Endodermal cell (in vitro differentiated cells): ENCODE results near the gene MFAP5. TPM values are rescaled to one million over a fixed set of nuclear protein-coding genes. Genes with fewer than 3 reads are reported as not detected.

Experiments
- DNase-seq: peaks from one replicate; pipeline ENCODE4 v3.0.0-alpha.2; 2017
- H3K27ac ChIP-seq: 2 replicates; pipeline ENCODE4 v1.5.1; 2013; ENCODE audit warnings: mild to moderate bottlenecking, low read depth, low read length, moderate library complexity
- H3K27me3 ChIP-seq: 2 replicates; pipeline ENCODE4 v1.6.1; 2013; ENCODE audit warnings: mild to moderate bottlenecking, low read length, moderate library complexity; ENCODE audit not compliant: insufficient read depth, control insufficient read depth, poor library complexity, severe bottlenecking
- H3K36me3 ChIP-seq: 2 replicates; pipeline ENCODE4 v1.7.0; 2013; ENCODE audit warnings: mild to moderate bottlenecking, low read length, moderate library complexity; ENCODE audit not compliant: control insufficient read depth, insufficient read depth
- H3K4me1 ChIP-seq: one replicate; pipeline ENCODE4 v1.7.0; 2013; ENCODE audit warnings: low read length; ENCODE audit not compliant: control insufficient read depth, insufficient read depth
- H3K4me3 ChIP-seq: 2 replicates; pipeline ENCODE4 v1.5.1; 2013; ENCODE audit warnings: mild to moderate bottlenecking, low read length, moderate library complexity
- H3K9ac ChIP-seq: 2 replicates; pipeline ENCODE4 v1.6.1; 2013; ENCODE audit warnings: mild to moderate bottlenecking, low read length, moderate library complexity; ENCODE audit not compliant: poor library complexity, severe bottlenecking; ENCODE audit errors: extremely low read depth
- H3K9me3 ChIP-seq: 2 replicates; pipeline ENCODE4 v1.6.1; 2013; ENCODE audit warnings: mild to moderate bottlenecking, low read length, moderate library complexity; ENCODE audit not compliant: control insufficient read depth
- H3K27ac Mint-ChIP-seq: 2 replicates; pipeline ENCODE4 v1.8.0; 2020; ENCODE audit warnings: mixed read lengths
- H3K27me3 Mint-ChIP-seq: 2 replicates; pipeline ENCODE4 v1.8.0; 2021; ENCODE audit warnings: mild to moderate bottlenecking, mixed read lengths; ENCODE audit not compliant: insufficient read depth
- H3K36me3 Mint-ChIP-seq: 2 replicates; pipeline ENCODE4 v1.8.0; 2020; ENCODE audit warnings: low read depth, mixed read lengths
- H3K4me1 Mint-ChIP-seq: 2 replicates; pipeline ENCODE4 v1.8.0; 2020; ENCODE audit warnings: mixed read lengths
- H3K4me3 Mint-ChIP-seq: 2 replicates; pipeline ENCODE4 v1.8.0; 2020; ENCODE audit warnings: mild to moderate bottlenecking, moderate library complexity, mixed read lengths
- H3K9me3 Mint-ChIP-seq: 2 replicates; pipeline ENCODE4 v1.8.0; 2020; ENCODE audit warnings: mild to moderate bottlenecking, mixed read lengths
- WGBS, 2 experiments: methylation state at CpG; one replicate each; pipeline versions ENCODE4 v1.1.5 to v1.1.7; 2013; ENCODE audit warnings: missing lambda C conversion rate in 2 of 2, mixed read lengths in 1 of 2; ENCODE audit not compliant: insufficient coverage in 1 of 2, insufficient read length in 1 of 2; 5-methylcytosine and 5-hydroxymethylcytosine counted together
- total RNA-seq, 2 donors: library from RNA; stranded (reverse); fragmentation: NEBNext Ultra II Directional in 1 of 2; extraction: Animal tissue kit (Norgen Biotek cat#: 25700) in 1 of 2; gene quantifications; 2 replicates in 1 of 2; 3 replicates in 1 of 2; pipeline ENCODE4 v1.2.1, GENCODE V29; 2021
- TF ChIP-seq, protein P1 (sequence below): fragments of 200-600 bp; sonication (generic); conservative IDR thresholded peaks from 2 replicates; pipeline ENCODE4 v1.5.0; 2021; ENCODE audit warnings: antibody characterized with exemption, mild to moderate bottlenecking

MFAP5 gene
- total RNA-seq, 2 donors from 2014 or later: 0.44 TPM; not detected in 1

DNA sequence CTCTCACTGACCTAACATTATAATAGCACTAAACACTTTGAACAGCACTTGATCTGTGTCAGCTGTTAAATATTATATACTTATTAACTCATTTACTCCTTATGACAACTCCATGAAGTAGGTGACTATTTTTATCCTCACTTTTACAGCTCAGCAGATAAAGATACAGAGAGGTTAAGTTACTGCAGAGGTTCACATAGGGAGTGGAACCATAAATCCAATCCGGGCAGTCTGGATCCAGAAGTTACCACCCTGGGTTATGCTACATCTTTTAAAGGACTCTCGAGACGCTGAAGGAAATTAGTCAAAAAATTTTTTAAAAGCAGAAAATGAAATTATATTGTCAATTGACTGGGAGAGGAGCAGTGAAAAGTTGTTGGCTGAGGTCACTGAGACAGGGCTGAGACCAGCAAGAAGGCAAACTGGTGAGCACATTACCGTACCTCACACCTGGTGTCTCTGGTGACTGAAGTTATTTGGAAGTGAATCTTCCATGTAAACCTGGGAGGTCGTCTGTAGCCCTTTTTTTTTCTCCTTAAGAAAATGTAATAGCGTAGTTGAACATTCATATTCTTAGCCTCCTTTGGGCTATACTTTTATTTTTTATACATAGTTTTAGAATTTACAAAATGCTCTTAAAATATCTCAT lies 33.9 kb upstream of the MFAP5 start:
- peaks cover 2% of the 10 kb centered on the region for H3K4me1 ChIP-seq
- H3K4me3 Mint-ChIP-seq: peak overlapping the region; percentile 88
- TF ChIP-seq, protein P1, sequence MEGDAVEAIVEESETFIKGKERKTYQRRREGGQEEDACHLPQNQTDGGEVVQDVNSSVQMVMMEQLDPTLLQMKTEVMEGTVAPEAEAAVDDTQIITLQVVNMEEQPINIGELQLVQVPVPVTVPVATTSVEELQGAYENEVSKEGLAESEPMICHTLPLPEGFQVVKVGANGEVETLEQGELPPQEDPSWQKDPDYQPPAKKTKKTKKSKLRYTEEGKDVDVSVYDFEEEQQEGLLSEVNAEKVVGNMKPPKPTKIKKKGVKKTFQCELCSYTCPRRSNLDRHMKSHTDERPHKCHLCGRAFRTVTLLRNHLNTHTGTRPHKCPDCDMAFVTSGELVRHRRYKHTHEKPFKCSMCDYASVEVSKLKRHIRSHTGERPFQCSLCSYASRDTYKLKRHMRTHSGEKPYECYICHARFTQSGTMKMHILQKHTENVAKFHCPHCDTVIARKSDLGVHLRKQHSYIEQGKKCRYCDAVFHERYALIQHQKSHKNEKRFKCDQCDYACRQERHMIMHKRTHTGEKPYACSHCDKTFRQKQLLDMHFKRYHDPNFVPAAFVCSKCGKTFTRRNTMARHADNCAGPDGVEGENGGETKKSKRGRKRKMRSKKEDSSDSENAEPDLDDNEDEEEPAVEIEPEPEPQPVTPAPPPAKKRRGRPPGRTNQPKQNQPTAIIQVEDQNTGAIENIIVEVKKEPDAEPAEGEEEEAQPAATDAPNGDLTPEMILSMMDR: no peak
- no peaks in the 10 kb centered on the region for H3K9me3 ChIP-seq
- H3K27ac Mint-ChIP-seq: peak overlapping the region; percentile 96
- H3K36me3 Mint-ChIP-seq: peaks cover 13% of the 10 kb centered on the region
- peaks cover 15% of the 10 kb centered on the region for H3K36me3 ChIP-seq
- WGBS, 2 experiments: 42 to 48% methylated on average over 2 to 5 of the region's 6 CpGs
- no peak for DNase-seq
- no peaks in the 10 kb centered on the region for H3K9me3 Mint-ChIP-seq
- H3K27ac ChIP-seq: no peak overlapping the region
- H3K4me1 Mint-ChIP-seq: peaks cover 49% of the 10 kb centered on the region
- no peaks in the 10 kb centered on the region for H3K27me3 ChIP-seq
- H3K27me3 Mint-ChIP-seq: no peaks in the 10 kb centered on the region
- peak overlapping the region; percentile 92 for H3K4me3 ChIP-seq
- peak overlapping the region; percentile 94 for H3K9ac ChIP-seq

DNA sequence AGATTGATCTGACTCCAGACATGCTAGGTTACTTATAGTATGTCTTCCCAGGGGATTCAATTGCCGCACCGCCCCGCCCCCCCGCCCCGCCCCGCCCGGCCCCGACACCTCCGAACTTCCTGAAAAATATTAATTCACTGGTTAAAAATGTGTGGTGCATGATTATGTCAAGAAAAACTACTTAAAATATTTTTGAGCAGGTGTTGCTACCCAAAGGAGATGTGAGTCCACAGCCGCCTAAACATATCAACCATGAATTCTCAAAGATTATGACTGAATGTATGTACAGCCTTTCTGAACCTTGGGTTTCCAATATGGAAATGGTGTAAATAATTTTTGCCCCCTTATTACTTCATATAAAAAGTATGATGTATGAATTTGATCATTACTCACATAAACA lies 32.5 kb upstream of the MFAP5 start:
- no peaks in the 10 kb centered on the region for H3K36me3 Mint-ChIP-seq
- TF ChIP-seq, protein P1: no peak
- H3K27ac ChIP-seq: no peak overlapping the region
- WGBS, 2 experiments: 97% methylated on average over 5 of the region's 10 CpGs; no CpG with 5 or more reads in 1 of the 2 experiments
- H3K36me3 ChIP-seq: peaks cover 2% of the 10 kb centered on the region
- no peak overlapping the region for H3K9ac ChIP-seq
- no peak overlapping the region for H3K4me3 Mint-ChIP-seq
- H3K27me3 Mint-ChIP-seq: no peaks in the 10 kb centered on the region
- H3K4me3 ChIP-seq: no peak overlapping the region
- peaks cover 42% of the 10 kb centered on the region for H3K4me1 Mint-ChIP-seq
- H3K27me3 ChIP-seq: no peaks in the 10 kb centered on the region
- DNase-seq: no peak
- H3K9me3 ChIP-seq: no peaks in the 10 kb centered on the region
- H3K9me3 Mint-ChIP-seq: no peaks in the 10 kb centered on the region
- no peak overlapping the region for H3K27ac Mint-ChIP-seq
- H3K4me1 ChIP-seq: peaks cover 2% of the 10 kb centered on the region

- peak overlapping the region; percentile 89 for H3K27ac Mint-ChIP-seq
- Histone ChIP-seq H3K4me1 (peaks cover 2% of the 10 kb centered on the region), H3K4me3 (no peak overlapping the region), H3K27ac (peak overlapping the region; percentile 72), H3K9me3 (no peaks in the 10 kb centered on the region), H3K36me3 (no peaks in the 10 kb centered on the region), H3K9ac (no peak overlapping the region), H3K27me3 (no peaks in the 10 kb centered on the region)
- no peak overlapping the region for H3K4me3 Mint-ChIP-seq
- DNase-seq: peak; percentile 88
- H3K4me1 Mint-ChIP-seq: peaks cover 38% of the 10 kb centered on the region
- 0 to 12% methylated on average over 1 to 5 of the region's 5 CpGs for WGBS, 2 experiments
- no peaks in the 10 kb centered on the region for H3K36me3 Mint-ChIP-seq
- H3K9me3 Mint-ChIP-seq: no peaks in the 10 kb centered on the region
- no peaks in the 10 kb centered on the region for H3K27me3 Mint-ChIP-seq
- TF ChIP-seq, protein P1: no peak
These were observed 29.9 kb upstream of the MFAP5 start for GRCh38 chr12:8692573-8692972.
